Measurements from ENCODE around the gene TDRD12.

DNA sequence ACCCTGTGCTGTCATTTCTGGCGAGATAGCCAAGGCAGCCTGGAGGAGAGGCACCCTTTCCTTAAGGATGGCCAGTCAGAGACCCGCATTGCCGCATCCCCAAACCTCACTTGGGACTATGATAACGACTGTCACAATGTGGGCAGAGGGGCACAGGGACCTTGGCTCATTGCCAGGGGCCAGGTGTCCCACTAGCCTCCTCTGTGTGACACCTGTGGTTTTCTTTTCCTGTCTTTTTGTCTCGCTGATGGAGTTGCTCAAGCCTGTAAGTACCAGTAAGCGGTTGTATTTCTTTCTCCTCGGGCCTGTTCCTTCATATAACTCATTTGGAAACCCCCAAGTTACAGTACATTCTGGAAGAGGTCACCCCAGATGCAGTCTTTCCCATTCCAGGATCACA lies 59.5 kb downstream of the TDRD12 start:
- TF ChIP-seq CTCF (IDR thresholded peaks at IDR 0.05) (no peak), POLR2A (IDR thresholded peaks at IDR 0.05) (no peak)
